Kidney tubule cell (primary cell): ENCODE measurements around the gene GIN1.
"Not testable (repeated sequence)": the region's sequence is repeated elsewhere in the genome, so short reads cannot be mapped to it uniquely, and the experiment has no call there.

Experiments
- DNase-seq: peaks from one replicate; pipeline ENCODE4 v3.0.0-alpha.2; 2018; ENCODE audit warnings: low spot score

GIN1 gene

GRCh38 chr5:103109277-103109676 lies 10.7 kb downstream of the GIN1 start:
- DNase-seq: no peak

DNA sequence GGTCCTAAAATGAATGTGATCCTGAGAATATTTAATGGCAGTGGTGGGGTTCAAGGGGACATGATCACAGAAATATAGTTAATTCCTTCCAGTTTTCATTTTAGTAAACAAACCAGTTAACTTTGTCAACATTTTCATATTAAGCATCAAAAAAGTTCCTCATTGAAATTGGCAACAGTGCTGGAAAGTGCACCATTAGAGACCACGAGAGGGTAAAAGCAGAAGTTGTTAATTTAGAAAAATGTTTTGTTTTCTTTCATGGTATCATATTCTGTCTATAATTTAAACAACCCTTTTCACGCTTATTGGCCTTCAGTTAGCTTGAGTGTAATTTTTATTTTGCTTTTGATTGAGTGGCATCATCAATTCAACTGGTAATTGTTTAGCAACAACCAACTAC lies 11.9 kb downstream of the GIN1 start:
- DNase-seq: no peak

DNA sequence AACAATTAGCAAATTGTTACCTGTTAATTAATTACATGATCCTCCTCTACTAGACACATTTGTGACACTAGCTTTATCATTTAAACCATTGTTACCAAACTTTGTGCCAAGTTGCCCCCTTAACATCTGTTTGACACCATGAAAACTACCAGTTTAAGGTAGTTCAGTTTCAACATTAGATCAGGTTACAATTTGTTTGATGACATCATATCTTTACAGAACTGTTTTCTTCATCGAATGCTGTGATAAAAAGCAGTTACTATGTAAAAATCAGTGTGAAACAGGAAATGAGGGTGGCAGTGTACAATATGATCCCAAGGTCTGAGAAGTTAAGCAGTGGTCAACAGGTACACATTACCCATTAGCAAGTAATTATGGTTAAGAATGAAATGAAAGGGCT lies 17.7 kb downstream of the GIN1 start:
- DNase-seq: no peak

DNA sequence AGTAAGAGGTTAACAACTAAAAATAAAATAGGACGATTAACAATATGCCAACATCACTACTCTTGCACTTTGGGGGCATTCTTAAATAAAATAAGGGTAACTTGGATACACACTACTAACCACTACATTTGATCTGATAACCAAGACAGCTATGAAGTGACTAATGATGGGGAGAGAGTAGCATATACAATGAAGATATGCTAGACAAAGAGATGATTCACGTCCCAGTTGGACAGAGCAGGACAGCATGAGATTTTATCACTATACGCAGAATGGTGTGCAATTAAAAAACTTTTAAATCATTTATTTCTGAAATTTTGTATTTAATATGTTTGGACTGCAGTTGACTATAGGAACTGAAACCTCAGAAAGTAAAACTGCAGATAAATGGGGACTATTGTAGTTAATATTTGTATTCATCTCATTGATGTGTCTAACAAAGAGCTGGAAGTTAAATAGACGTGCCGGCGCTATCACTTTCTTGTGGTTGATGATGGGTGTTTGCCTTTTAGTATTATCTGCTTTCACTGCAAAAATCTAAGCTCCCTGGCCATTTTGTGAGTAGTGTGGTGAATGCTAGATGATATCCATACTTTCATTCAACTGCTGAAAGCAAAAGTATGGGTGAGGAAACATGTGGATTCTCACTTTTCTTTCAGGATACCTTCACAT lies 18.7 kb downstream of the GIN1 start:
- DNase-seq: no peak

DNA sequence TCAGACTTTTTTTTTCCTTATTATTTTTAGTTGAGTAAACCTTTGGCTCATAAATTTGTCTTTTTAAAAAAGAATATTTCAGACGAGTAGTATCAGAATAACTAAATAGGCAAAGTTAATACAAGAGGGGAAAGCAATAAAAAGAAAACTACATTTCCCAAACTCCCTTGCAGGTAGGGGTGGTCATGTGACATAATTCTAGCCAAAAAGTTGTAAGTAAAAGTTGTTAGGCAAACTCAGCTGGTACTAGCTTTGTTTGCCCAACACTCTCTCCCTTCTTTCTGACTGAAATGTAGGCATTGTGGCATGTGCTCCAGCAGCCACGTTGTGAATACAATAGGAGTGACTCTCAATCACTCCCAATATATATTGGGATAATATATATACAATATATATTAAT lies 20.9 kb downstream of the GIN1 start:
- DNase-seq: no peak

DNA sequence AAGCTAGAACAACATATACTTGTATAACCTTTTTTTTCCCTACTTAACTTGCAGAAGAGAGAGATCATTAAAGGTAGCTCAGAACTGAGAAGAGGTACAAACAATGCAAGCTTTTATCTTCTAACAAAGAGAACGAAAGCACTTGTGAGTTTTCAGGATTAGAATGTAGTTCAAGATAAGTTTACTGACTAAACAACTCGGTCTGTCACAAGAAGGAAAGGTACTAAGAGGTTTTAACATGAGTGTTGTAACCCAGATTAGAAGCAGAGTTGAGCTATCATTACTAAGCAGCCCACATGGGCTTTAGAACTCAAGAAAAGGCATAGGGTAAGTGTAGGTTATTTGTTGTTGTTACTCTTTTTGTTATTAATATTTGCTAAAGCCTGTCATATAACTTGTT lies 25.2 kb downstream of the GIN1 start:
- no peak for DNase-seq

- no peak for DNase-seq
Observed at GRCh38 chr5:103093727-103094126, 26.2 kb downstream of the GIN1 start.

GRCh38 chr5:103092676-103093075 lies 27.3 kb downstream of the GIN1 start:
- DNase-seq: no peak

- DNase-seq: no peak
Observed at GRCh38 chr5:103090791-103091190, 29.1 kb downstream of the GIN1 start.

- DNase-seq: no peak
Observed at GRCh38 chr5:103089272-103089671, 30.7 kb downstream of the GIN1 start.

DNA sequence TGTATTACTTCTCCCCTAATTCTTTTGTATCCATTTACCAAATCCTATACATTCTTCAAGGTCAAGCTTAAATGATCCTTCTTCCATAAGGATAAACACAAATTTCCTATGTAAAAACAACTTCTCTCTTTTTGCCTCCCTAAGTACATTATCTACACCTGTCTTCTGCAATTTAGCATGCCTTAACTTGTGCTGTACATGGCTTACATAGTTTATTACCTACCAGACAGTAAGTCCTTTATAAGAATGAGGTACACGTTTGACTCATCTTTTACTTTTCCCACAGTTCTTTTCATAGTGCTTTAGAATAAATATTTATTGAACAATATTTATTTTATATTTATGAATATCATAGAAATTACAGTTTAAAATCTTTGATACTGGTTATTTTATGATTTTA lies 33.4 kb downstream of the GIN1 start:
- no peak for DNase-seq

- DNase-seq: no peak
Observed at GRCh38 chr5:103079796-103080195, 40.1 kb downstream of the GIN1 start.

DNA sequence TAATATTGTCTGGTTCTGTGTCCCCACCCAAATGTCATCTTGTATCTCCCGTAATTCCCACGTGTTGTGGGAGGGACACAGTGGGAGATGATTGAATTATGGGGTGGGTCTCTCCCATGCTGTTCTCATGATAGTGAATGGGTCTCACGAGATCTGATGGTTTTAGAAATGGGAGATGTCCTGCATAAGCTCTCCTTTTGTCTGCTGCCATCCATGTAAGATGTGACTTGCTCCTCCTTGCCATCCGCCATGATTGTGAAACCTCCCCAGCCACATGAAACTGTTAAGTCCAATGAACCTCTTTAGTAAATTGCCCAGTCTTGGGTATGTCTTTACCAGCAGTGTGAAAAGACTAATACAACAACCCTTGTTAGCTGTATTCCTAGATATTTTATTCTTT lies 44.5 kb downstream of the GIN1 start:
- DNase-seq: no peak

DNA sequence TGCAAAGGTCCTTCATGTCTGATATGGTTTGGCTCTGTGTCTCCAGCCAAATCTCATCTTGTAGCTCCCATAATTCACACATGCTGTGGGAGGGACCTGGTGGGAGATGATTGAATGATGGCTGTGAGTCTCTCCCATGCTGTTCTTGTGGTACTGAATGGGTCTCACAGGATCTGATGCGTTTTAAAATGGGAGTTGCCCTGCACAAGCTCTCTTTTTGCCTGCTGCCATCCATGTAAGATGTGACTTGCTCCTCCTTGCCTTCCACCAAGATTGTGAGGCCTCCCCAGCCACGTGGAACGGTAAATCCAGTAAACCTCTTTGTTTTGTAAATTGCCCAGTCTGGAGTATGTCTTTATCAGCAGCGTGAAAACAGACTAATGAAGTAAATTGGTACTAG lies 46.4 kb downstream of the GIN1 start:
- DNase-seq: not testable (repeated sequence)

- DNase-seq: no peak
Observed at GRCh38 chr5:103066326-103066725, 53.6 kb downstream of the GIN1 start.

GRCh38 chr5:103060424-103060954 lies 59.4 kb downstream of the GIN1 start:
- DNase-seq: peak; percentile 2

GRCh38 chr5:103059525-103059924 lies 60.4 kb downstream of the GIN1 start:
- peak; percentile 9 for DNase-seq

- peak; percentile 68 for DNase-seq
Observed at GRCh38 chr5:103057208-103058130, 62.5 kb downstream of the GIN1 start.

- not testable (repeated sequence) for DNase-seq
Observed at GRCh38 chr5:103046706-103047105, 73.2 kb downstream of the GIN1 start.

DNA sequence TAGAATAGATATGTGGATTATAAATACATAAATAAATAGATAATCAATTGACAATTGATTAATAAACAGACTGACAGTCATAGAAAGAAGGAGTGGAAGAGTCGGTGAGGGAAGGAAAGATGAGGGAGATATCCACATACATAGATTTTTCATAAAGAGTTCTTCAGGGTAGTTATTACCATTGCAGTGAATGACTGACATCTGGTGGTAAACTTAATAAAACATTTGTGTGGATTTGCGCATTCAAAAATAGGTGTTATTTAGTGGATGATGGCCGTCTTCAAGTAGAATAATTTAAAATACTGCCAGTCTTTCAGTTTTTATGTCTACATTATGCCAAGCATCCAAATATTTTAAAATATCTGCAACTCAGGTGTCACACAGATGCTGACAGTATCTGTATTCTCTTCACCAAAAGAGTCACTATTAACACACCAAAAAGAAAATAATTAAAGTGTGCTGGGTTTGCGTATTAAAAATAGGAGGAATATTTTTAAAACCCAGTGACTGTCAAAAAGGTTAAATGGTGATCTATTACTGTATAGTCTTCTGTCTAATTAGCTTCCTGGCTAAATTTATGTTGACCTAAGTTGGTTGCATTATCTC lies 78.8 kb downstream of the GIN1 start:
- DNase-seq: peak; percentile 51

GRCh38 chr5:103037673-103038455 lies 82.1 kb downstream of the GIN1 start:
- DNase-seq: no peak

DNA sequence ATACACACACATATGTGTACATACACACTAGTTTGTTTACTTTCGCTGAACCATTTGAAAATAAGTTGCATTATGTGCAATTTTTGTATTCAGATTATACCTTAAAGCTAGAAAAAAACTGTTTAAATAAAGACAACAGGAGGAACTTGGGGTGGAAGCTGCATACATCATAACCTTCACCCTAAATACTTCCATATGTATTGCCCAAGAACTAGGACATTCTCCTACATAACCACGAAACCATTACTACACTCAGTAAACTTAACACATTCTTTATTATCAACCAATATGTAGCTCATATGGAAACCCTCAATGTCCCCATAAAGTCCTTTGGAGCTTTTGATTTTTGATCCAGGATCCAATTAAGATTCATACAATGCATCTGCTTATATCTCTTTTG lies 83.3 kb downstream of the GIN1 start:
- DNase-seq: no peak
